Activated T-cell treated with anti-CD3 and anti-CD28 coated beads, Interleukin-2, amount 50 U/mL, for 72 hours (primary cell): Measurements from ENCODE around the gene SARNP. TPM values are rescaled to one million over a fixed set of nuclear protein-coding genes. Genes with fewer than 3 reads are reported as not detected.

Experiments
- ATAC-seq, 2 donors: fragments of 150-1000 bp; cut with Tn5 transposase; replicated peaks in 1 of 2; 2 replicates each; pipeline ENCODE4 v1.10.0; 2021; ENCODE audit warnings: moderate library complexity in 2 of 2, mild to moderate bottlenecking in 1 of 2
- DNase-seq, 2 donors: peaks; one replicate each; pipeline ENCODE4 v3.0.0; 2021 to 2022; ENCODE audit warnings: mixed read lengths in 1 of 2
- H3K27ac Mint-ChIP-seq: one replicate; pipeline ENCODE4 v1.8.0; 2022; ENCODE audit warnings: mild to moderate bottlenecking, moderate library complexity, mixed read lengths
- H3K27me3 Mint-ChIP-seq: one replicate; pipeline ENCODE4 v1.8.0; 2022; ENCODE audit warnings: low read depth, mixed read lengths
- H3K36me3 Mint-ChIP-seq, 2 donors: one replicate each; pipeline ENCODE4 v1.8.0; 2022; ENCODE audit warnings: mixed read lengths in 2 of 2, mild to moderate bottlenecking in 1 of 2; ENCODE audit not compliant: insufficient read depth in 2 of 2
- H3K4me1 Mint-ChIP-seq: one replicate; pipeline ENCODE4 v1.8.0; 2022; ENCODE audit warnings: low read depth, mixed read lengths
- H3K4me3 Mint-ChIP-seq, 2 donors: one replicate each; pipeline ENCODE4 v1.8.0; 2022; ENCODE audit warnings: mild to moderate bottlenecking in 2 of 2, mixed read lengths in 2 of 2, moderate library complexity in 2 of 2
- H3K9me3 Mint-ChIP-seq, 2 donors: one replicate each; pipeline ENCODE4 v1.8.0; 2022; ENCODE audit warnings: mixed read lengths in 2 of 2
- total RNA-seq, 2 donors: library from RNA; stranded (reverse); gene quantifications; one replicate each; pipeline ENCODE4 v1.2.3, GENCODE V29; 2022

SARNP gene
- total RNA-seq, 2 donors from 2014 or later: 106 to 127 TPM

DNA sequence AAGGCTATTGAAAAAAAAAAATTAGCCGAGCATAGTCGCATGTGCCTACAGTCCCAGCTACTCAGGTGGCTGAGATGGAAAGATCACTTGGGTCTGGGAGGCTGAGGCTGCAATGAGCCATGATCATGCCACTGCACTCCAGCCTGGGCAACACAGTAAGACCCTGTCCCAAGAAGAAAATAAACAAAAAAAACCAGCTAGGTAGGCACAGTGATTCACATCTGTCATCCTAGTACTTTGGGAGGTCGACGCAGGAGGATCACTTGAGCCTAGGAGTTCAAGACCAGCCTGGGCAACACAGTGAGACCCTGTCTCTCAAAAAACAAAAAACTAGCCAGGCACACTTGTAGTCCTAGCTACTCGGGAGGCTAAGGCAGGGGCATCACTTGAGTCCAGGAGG, 8.2 kb downstream of the SARNP start:
- ATAC-seq: no peak
- no peak overlapping the region for H3K4me3 Mint-ChIP-seq
- H3K4me1 Mint-ChIP-seq: peaks cover 40% of the 10 kb centered on the region
- H3K9me3 Mint-ChIP-seq: no peaks in the 10 kb centered on the region
- peaks cover 7 to 21% of the 10 kb centered on the region in 2 donors for H3K36me3 Mint-ChIP-seq
- no peaks in the 10 kb centered on the region for H3K27me3 Mint-ChIP-seq
- no peak overlapping the region for H3K27ac Mint-ChIP-seq
- no peak for DNase-seq

- Mint-ChIP-seq H3K27ac (no peak overlapping the region), H3K9me3 (no peaks in the 10 kb centered on the region), H3K36me3 (peaks cover 1 to 23% of the 10 kb centered on the region in 2 donors), H3K4me1 (peaks cover 25% of the 10 kb centered on the region), H3K4me3 (no peak overlapping the region), H3K27me3 (no peaks in the 10 kb centered on the region)
- ATAC-seq: no peak
- no peak for DNase-seq
Observed at GRCh38 chr12:55806982-55807381, 10.5 kb downstream of the SARNP start.

DNA sequence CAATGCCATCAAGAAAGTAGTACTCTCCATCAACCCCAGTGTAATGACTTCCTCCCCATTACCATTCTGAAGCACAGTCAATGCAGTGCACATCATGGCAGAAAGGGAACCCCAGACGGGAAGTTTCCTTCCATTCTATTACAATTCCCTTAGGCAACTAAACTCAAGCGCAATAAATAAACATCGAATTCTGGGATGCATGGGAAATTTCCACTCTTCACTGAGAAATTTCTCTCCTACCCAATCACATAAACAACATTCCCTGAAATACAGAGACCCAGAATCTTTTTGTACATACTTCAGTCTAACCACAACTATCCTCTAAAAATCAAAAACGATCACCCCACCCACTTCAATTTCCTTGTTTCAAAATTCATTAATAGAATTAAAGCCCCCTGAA, 20.0 kb downstream of the SARNP start:
- Mint-ChIP-seq H3K36me3 (peaks cover 3 to 35% of the 10 kb centered on the region in 2 donors), H3K27me3 (no peaks in the 10 kb centered on the region), H3K4me1 (peaks cover 18% of the 10 kb centered on the region), H3K9me3 (no peaks in the 10 kb centered on the region), H3K27ac (peak overlapping the region; percentile 72), H3K4me3 (no peak overlapping the region)
- no peak for DNase-seq
- ATAC-seq: no peak

DNA sequence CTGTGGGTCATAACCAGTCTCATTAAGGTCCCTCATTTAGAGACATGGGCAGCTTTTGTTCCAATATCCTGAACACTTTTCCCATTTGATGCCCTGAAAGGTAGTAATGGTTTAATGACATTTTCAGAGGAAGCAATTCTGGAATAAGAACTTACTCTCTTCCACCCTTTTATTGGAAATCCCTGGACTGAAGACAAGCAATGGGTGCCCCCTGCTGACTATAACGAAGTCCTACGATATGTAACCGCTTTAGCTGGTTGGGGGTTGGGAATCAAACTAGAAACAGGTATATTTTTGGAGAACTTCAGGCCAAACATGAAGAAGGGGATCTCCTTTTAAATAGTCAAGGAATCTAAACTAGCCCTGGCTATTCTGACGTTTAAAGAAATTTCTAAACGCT, 20.5 kb downstream of the SARNP start:
- H3K27ac Mint-ChIP-seq: no peak overlapping the region
- no peaks in the 10 kb centered on the region for H3K9me3 Mint-ChIP-seq
- ATAC-seq (no peak), DNase-seq (peak; percentile 7 to 8)
- peaks cover 3 to 35% of the 10 kb centered on the region in 2 donors for H3K36me3 Mint-ChIP-seq
- H3K4me3 Mint-ChIP-seq: no peak overlapping the region
- peaks cover 18% of the 10 kb centered on the region for H3K4me1 Mint-ChIP-seq
- no peaks in the 10 kb centered on the region for H3K27me3 Mint-ChIP-seq

GRCh38 chr12:55795950-55796349, 21.6 kb downstream of the SARNP start:
- Mint-ChIP-seq H3K27ac (peak overlapping the region; percentile 9), H3K9me3 (no peaks in the 10 kb centered on the region), H3K4me1 (peaks cover 18% of the 10 kb centered on the region), H3K4me3 (no peak overlapping the region), H3K27me3 (no peaks in the 10 kb centered on the region), H3K36me3 (peaks cover 3 to 38% of the 10 kb centered on the region in 2 donors)
- ATAC-seq (peak; percentile 44 to 58), DNase-seq (no peak)

- no peaks in the 10 kb centered on the region for H3K27me3 Mint-ChIP-seq
- DNase-seq (no peak), ATAC-seq (no peak)
- H3K27ac Mint-ChIP-seq: no peak overlapping the region
- H3K4me1 Mint-ChIP-seq: no peaks in the 10 kb centered on the region
- H3K36me3 Mint-ChIP-seq: peaks cover 5 to 33% of the 10 kb centered on the region in 2 donors
- H3K4me3 Mint-ChIP-seq: no peak overlapping the region
- H3K9me3 Mint-ChIP-seq: no peaks in the 10 kb centered on the region
Observed at GRCh38 chr12:55789893-55790292, 27.6 kb downstream of the SARNP start.

- no peak for ATAC-seq
- Mint-ChIP-seq H3K9me3 (no peaks in the 10 kb centered on the region), H3K4me1 (no peaks in the 10 kb centered on the region), H3K36me3 (peaks cover 2 to 31% of the 10 kb centered on the region in 2 donors), H3K4me3 (no peak overlapping the region), H3K27ac (no peak overlapping the region), H3K27me3 (no peaks in the 10 kb centered on the region)
- DNase-seq: no peak
Observed at GRCh38 chr12:55789171-55789570, 28.4 kb downstream of the SARNP start.

GRCh38 chr12:55788546-55788945, 29.0 kb downstream of the SARNP start:
- no peaks in the 10 kb centered on the region for H3K4me1 Mint-ChIP-seq
- ATAC-seq: no peak
- no peaks in the 10 kb centered on the region for H3K27me3 Mint-ChIP-seq
- no peak overlapping the region for H3K27ac Mint-ChIP-seq
- DNase-seq: no peak
- peaks cover 2 to 32% of the 10 kb centered on the region in 2 donors for H3K36me3 Mint-ChIP-seq
- H3K9me3 Mint-ChIP-seq: no peaks in the 10 kb centered on the region
- H3K4me3 Mint-ChIP-seq: no peak overlapping the region

- Mint-ChIP-seq H3K9me3 (no peaks in the 10 kb centered on the region), H3K27ac (no peak overlapping the region), H3K36me3 (peaks cover 0 to 25% of the 10 kb centered on the region in 2 donors), H3K27me3 (no peaks in the 10 kb centered on the region), H3K4me3 (no peak overlapping the region), H3K4me1 (peaks cover 4% of the 10 kb centered on the region)
- ATAC-seq (no peak), DNase-seq (no peak)
Observed at GRCh38 chr12:55780685-55781084, 36.8 kb downstream of the SARNP start.

- no peak for ATAC-seq
Observed at GRCh38 chr12:55777856-55778255, 39.7 kb downstream of the SARNP start.

GRCh38 chr12:55771736-55772135, 45.8 kb downstream of the SARNP start:
- H3K4me3 Mint-ChIP-seq: no peak overlapping the region
- H3K9me3 Mint-ChIP-seq: no peaks in the 10 kb centered on the region
- DNase-seq (no peak), ATAC-seq (no peak)
- peak overlapping the region; percentile 12 for H3K27ac Mint-ChIP-seq
- peaks cover 6% of the 10 kb centered on the region for H3K4me1 Mint-ChIP-seq
- H3K36me3 Mint-ChIP-seq: peaks cover 3 to 17% of the 10 kb centered on the region in 2 donors
- H3K27me3 Mint-ChIP-seq: no peaks in the 10 kb centered on the region

More at GRCh38 chr12:55777856-55778255, 39.7 kb downstream of the SARNP start:
- Mint-ChIP-seq H3K27me3 (no peaks in the 10 kb centered on the region), H3K4me1 (peaks cover 4% of the 10 kb centered on the region), H3K36me3 (peaks cover 0 to 16% of the 10 kb centered on the region in 2 donors), H3K27ac (no peak overlapping the region), H3K4me3 (no peak overlapping the region), H3K9me3 (no peaks in the 10 kb centered on the region)
- DNase-seq: no peak

DNA sequence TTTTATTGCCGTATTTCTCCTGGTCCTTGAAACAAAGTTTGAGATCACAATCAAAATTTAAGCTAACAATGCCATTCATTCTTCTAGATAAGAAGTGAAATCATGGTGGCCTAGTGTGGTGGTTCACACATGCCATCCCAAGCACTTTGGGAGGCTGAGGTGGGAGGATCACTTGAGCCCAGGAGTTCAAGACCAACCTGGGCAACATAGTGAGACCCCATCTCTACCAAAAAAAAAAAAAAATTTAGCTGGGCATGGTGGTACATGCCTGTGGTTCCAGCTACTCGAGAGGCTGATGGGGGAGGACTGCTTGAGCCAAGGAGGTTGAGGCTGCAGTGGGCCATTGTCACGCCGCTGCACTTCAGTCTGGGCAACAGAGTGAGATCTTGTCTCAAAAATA, 50.4 kb downstream of the SARNP start:
- H3K36me3 Mint-ChIP-seq: peaks cover 4 to 17% of the 10 kb centered on the region in 2 donors
- no peak overlapping the region for H3K4me3 Mint-ChIP-seq
- H3K27me3 Mint-ChIP-seq: no peaks in the 10 kb centered on the region
- ATAC-seq: no peak
- no peak for DNase-seq
- H3K4me1 Mint-ChIP-seq: peaks cover 4% of the 10 kb centered on the region
- H3K9me3 Mint-ChIP-seq: no peaks in the 10 kb centered on the region
- H3K27ac Mint-ChIP-seq: no peak overlapping the region

- H3K27ac Mint-ChIP-seq: peak overlapping the region; percentile 44
- ATAC-seq (no peak), DNase-seq (no peak)
- no peaks in the 10 kb centered on the region for H3K27me3 Mint-ChIP-seq
- peaks cover 4 to 16% of the 10 kb centered on the region in 2 donors for H3K36me3 Mint-ChIP-seq
- no peaks in the 10 kb centered on the region for H3K9me3 Mint-ChIP-seq
- no peak overlapping the region for H3K4me3 Mint-ChIP-seq
- H3K4me1 Mint-ChIP-seq: peaks cover 12% of the 10 kb centered on the region
Observed at GRCh38 chr12:55765736-55766290, 51.7 kb downstream of the SARNP start.

DNA sequence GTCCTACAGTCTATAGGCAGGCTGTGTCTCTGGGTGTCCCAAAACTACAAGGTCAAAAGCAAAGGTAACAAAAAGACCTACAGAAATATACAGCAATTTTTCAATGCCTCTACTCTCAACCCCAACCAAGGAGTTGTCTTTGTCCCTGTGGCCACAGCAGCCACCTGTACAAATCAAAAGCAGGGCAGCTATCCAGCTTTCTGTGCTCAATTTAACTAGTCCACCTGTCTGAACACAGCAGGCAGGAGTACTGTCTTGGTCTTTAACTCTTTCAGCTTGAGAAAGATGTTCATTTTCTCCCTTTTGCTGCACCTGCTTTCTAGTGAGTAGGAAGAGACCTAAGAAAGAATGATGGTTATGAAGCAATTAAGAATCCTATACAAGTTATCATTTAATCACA, 54.9 kb downstream of the SARNP start:
- H3K9me3 Mint-ChIP-seq: no peaks in the 10 kb centered on the region
- H3K27me3 Mint-ChIP-seq: no peaks in the 10 kb centered on the region
- H3K27ac Mint-ChIP-seq: no peak overlapping the region
- H3K36me3 Mint-ChIP-seq: peaks cover 5 to 30% of the 10 kb centered on the region in 2 donors
- no peak for ATAC-seq
- H3K4me3 Mint-ChIP-seq: no peak overlapping the region
- H3K4me1 Mint-ChIP-seq: peaks cover 18% of the 10 kb centered on the region
- DNase-seq: no peak
